Measurements from ENCODE around the gene OR4C5.
"Not testable (repeated sequence)": the region's sequence is repeated elsewhere in the genome, so short reads cannot be mapped to it uniquely, and the experiment has no call there.

The OR4C5 gene

DNA sequence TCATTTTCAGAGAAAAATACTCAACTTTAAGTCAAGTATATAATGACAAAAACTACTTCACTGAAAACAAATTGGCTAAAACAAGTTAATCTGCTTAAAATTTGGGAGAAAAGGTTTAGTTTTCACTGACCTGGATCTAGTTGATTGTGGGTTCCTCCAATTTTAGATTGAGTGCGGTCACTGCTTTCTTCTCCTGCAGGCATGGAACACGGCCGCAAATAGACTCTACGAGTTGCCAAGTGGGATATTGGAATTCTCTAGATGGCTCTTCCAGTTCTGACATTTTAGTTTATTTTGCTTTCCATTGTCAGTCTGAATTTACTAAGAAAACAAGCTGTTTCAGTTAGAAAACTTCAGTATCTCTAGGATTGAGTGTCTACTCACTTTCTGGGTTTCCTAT is 12.3 kb downstream of the OR4C5 start:
- Histone ChIP-seq H3K36me3 (ENCODE audit: insufficient read depth) (no peaks in the 10 kb centered on the region), H3K27ac (no peak overlapping the region), H3K4me3 (IDR thresholded peaks at IDR 0.05; ENCODE audit: insufficient read depth, low read depth, low read length) (no peak overlapping the region), H3K9ac (no peak overlapping the region), H4K20me1 (ENCODE audit: insufficient read depth) (no peaks in the 10 kb centered on the region), H3K79me2 (ENCODE audit: insufficient read depth, low read depth) (no peaks in the 10 kb centered on the region), H3K27me3 (ENCODE audit: insufficient read depth, low read depth) (no peaks in the 10 kb centered on the region), H2AFZ (ENCODE audit: low read depth) (no peak overlapping the region), H3K4me2 (no peak overlapping the region), H3K4me1 (ENCODE audit: low read depth, poor library complexity, severe bottlenecking) (no peaks in the 10 kb centered on the region)
- TF ChIP-seq, protein P1, sequence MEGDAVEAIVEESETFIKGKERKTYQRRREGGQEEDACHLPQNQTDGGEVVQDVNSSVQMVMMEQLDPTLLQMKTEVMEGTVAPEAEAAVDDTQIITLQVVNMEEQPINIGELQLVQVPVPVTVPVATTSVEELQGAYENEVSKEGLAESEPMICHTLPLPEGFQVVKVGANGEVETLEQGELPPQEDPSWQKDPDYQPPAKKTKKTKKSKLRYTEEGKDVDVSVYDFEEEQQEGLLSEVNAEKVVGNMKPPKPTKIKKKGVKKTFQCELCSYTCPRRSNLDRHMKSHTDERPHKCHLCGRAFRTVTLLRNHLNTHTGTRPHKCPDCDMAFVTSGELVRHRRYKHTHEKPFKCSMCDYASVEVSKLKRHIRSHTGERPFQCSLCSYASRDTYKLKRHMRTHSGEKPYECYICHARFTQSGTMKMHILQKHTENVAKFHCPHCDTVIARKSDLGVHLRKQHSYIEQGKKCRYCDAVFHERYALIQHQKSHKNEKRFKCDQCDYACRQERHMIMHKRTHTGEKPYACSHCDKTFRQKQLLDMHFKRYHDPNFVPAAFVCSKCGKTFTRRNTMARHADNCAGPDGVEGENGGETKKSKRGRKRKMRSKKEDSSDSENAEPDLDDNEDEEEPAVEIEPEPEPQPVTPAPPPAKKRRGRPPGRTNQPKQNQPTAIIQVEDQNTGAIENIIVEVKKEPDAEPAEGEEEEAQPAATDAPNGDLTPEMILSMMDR (conservative IDR thresholded peaks at IDR 0.05; ENCODE audit: low read depth, low read length): no peak

DNA sequence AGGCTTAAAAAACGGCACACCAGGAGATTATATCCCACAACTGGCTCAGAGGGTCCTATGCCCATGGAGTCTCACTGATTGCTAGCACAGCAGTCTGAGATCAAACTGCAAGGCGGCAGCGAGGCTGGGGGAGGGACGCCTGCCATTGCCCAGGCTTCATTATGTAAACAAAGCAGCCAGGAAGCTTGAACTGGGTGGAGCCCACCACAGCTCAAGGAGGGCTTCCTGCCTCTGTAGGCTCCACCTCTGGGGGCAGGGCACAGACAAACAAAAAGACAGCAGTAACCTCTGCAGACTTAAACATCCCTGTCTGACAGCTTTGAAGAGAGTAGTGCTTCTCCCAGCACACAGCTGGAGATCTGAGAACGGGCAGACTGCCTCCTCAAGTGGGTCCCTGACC is 20.0 kb downstream of the OR4C5 start:
- not testable (repeated sequence) for H3K4me3 ChIP-seq (IDR thresholded peaks at IDR 0.05; ENCODE audit: insufficient read depth, low read depth, low read length); H3K9ac ChIP-seq; H4K20me1 ChIP-seq (ENCODE audit: insufficient read depth); H3K27me3 ChIP-seq (ENCODE audit: insufficient read depth, low read depth); H2AFZ ChIP-seq (ENCODE audit: low read depth); H3K36me3 ChIP-seq (ENCODE audit: insufficient read depth); H3K4me1 ChIP-seq (ENCODE audit: low read depth, poor library complexity, severe bottlenecking); H3K4me2 ChIP-seq; H3K27ac ChIP-seq; H3K79me2 ChIP-seq (ENCODE audit: insufficient read depth, low read depth)

DNA sequence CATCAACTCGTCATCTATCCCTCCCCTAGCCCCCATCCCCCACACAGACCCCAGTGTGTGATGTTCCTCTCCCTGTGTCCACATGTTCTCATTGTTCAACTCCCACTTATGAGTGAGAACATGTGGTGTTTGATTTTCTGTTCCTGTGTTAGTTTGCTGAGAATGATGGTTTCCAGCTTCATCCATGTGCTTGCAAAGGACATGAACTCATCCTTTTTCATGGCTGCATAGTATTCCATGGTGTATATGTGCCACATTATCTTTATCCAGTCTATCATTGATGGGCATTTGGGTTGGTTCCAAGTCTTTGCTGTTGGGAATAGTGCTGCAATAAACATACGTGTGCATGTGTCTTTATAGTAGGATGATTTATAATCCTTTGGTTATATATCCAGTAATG is 23.8 kb downstream of the OR4C5 start:
- H3K27ac ChIP-seq; H3K4me3 ChIP-seq (IDR thresholded peaks at IDR 0.05; ENCODE audit: insufficient read depth, low read depth, low read length): not testable (repeated sequence)

DNA sequence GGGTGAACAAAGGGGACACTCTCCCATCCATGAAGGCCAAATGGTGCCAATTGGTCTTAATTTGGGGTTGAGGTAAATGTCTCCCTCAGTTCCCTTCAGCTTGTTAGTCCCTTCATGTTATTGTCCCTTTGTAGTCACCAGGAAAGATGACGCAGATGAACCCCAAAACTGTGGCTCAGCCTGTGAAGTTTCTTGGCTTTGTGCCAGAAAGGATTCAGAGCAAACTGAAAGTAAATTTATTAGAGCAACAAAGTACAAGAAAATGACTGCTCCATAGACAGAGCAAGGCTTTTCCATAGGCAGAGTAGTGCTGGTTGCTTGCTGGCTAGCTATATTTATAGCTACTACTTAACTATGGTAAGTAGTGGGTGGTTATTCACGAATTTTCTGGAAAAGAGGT is 24.8 kb downstream of the OR4C5 start:
- Histone ChIP-seq H3K79me2 (ENCODE audit: insufficient read depth, low read depth) (no peaks in the 10 kb centered on the region), H3K36me3 (ENCODE audit: insufficient read depth) (no peaks in the 10 kb centered on the region), H4K20me1 (ENCODE audit: insufficient read depth) (no peaks in the 10 kb centered on the region), H3K4me1 (ENCODE audit: low read depth, poor library complexity, severe bottlenecking) (no peaks in the 10 kb centered on the region), H3K9ac (no peak overlapping the region), H3K4me2 (no peak overlapping the region), H3K27ac (no peak overlapping the region), H2AFZ (ENCODE audit: low read depth) (no peak overlapping the region), H3K4me3 (IDR thresholded peaks at IDR 0.05; ENCODE audit: insufficient read depth, low read depth, low read length) (no peak overlapping the region), H3K27me3 (ENCODE audit: insufficient read depth, low read depth) (no peaks in the 10 kb centered on the region)
- TF ChIP-seq, protein P1 (conservative IDR thresholded peaks at IDR 0.05; ENCODE audit: low read depth, low read length): no peak

More for the DNA sequence above, 23.8 kb downstream of the OR4C5 start:
- H4K20me1 ChIP-seq (ENCODE audit: insufficient read depth); H3K4me1 ChIP-seq (ENCODE audit: low read depth, poor library complexity, severe bottlenecking); H3K36me3 ChIP-seq (ENCODE audit: insufficient read depth); H3K4me2 ChIP-seq; H3K9ac ChIP-seq; H3K27me3 ChIP-seq (ENCODE audit: insufficient read depth, low read depth); H2AFZ ChIP-seq (ENCODE audit: low read depth); H3K79me2 ChIP-seq (ENCODE audit: insufficient read depth, low read depth): not testable (repeated sequence)

DNA sequence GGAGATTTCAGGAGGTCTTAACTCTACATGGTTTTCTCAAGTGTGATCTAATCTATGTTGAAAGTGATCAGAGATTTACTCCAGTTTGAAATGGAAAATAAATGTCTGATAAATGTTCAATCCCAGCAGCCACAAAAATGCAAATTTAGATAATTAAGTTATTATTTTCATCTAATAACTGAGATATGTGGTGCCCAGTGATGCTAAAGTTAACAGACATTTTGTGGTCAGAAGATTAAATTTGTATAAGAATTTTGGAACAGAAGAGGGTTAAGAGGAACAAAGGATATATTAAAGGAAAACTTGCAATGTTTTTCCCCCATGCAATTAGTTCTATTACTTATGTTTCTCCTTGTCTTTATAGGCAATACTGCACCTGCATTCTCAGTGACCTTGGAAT is 41.6 kb downstream of the OR4C5 start, which contains the start of gene OR4C3:
Gene OR4C3 (plus strand): TSS at position 301 of the 400 bp plus-strand sequence. CDS start 102 bp downstream, outside the sequence.
- H3K79me2 ChIP-seq (ENCODE audit: insufficient read depth, low read depth); H3K27ac ChIP-seq; H3K27me3 ChIP-seq (ENCODE audit: insufficient read depth, low read depth); H3K4me2 ChIP-seq; H3K4me3 ChIP-seq (IDR thresholded peaks at IDR 0.05; ENCODE audit: insufficient read depth, low read depth, low read length); H3K9ac ChIP-seq; H2AFZ ChIP-seq (ENCODE audit: low read depth); H3K36me3 ChIP-seq (ENCODE audit: insufficient read depth); H4K20me1 ChIP-seq (ENCODE audit: insufficient read depth): not testable (repeated sequence)
- peaks cover 12% of the 10 kb centered on the region for H3K4me1 ChIP-seq (ENCODE audit: low read depth, poor library complexity, severe bottlenecking)

DNA sequence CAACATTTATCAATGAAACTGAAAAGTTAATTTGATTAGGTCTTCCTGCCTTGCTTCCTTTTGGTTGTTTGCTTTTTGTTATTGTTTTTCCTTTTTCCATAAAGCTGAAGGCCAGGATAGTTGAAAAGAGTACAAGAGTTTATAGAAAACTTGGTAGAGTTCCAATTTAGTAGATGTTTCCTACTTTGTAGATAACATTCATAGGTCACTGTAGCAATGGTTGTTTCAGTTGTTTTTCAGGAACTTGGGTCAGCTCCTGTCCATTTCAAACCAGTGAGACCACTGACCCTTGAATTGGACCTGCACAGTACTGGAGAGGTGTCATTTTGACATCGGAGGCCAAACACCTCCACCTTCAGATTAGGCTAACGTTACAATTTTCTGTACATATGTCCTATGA is 46.5 kb downstream of the OR4C5 start:
- H2AFZ ChIP-seq (ENCODE audit: low read depth); H3K4me1 ChIP-seq (ENCODE audit: low read depth, poor library complexity, severe bottlenecking); H4K20me1 ChIP-seq (ENCODE audit: insufficient read depth); H3K27ac ChIP-seq; H3K27me3 ChIP-seq (ENCODE audit: insufficient read depth, low read depth); H3K4me2 ChIP-seq; H3K79me2 ChIP-seq (ENCODE audit: insufficient read depth, low read depth); H3K36me3 ChIP-seq (ENCODE audit: insufficient read depth); H3K9ac ChIP-seq; H3K4me3 ChIP-seq (IDR thresholded peaks at IDR 0.05; ENCODE audit: insufficient read depth, low read depth, low read length): not testable (repeated sequence)

Data from KMS-11 (cell line).